Neuronal stem cell (in vitro differentiated cells): ENCODE results near the gene ENOX1.

Experiments used
- DNase-seq: peaks from one replicate; pipeline ENCODE4 v3.0.0-alpha.2; 2013; ENCODE audit warnings: low spot score
- H2AFZ ChIP-seq: one replicate; pipeline ENCODE4 v1.6.1; 2013; ENCODE audit warnings: mild to moderate bottlenecking, low read length, inconsistent platforms
- H2AK5ac ChIP-seq: 2 replicates; pipeline ENCODE4 v1.6.1; 2013; ENCODE audit warnings: low read depth, mild to moderate bottlenecking, inconsistent platforms, low read length, moderate library complexity, mixed read lengths
- H2BK120ac ChIP-seq: 2 replicates; pipeline ENCODE4 v1.6.1; 2013; ENCODE audit warnings: low read depth, mild to moderate bottlenecking, inconsistent platforms, low read length, moderate library complexity, mixed read lengths
- H2BK12ac ChIP-seq: one replicate; pipeline ENCODE4 v1.6.1; 2013; ENCODE audit warnings: low read length, inconsistent platforms
- H2BK15ac ChIP-seq: 2 replicates; pipeline ENCODE4 v1.6.1; 2013; ENCODE audit warnings: mild to moderate bottlenecking, low read length, inconsistent platforms, mixed read lengths
- H2BK5ac ChIP-seq: one replicate; pipeline ENCODE4 v1.6.1; 2013; ENCODE audit warnings: inconsistent platforms, mild to moderate bottlenecking, low read length, moderate library complexity
- H3K14ac ChIP-seq: one replicate; pipeline ENCODE4 v1.6.1; 2013; ENCODE audit warnings: low read length, inconsistent platforms
- H3K18ac ChIP-seq: 2 replicates; pipeline ENCODE4 v1.6.1; 2013; ENCODE audit warnings: low read length, inconsistent platforms
- H3K23ac ChIP-seq: 2 replicates; pipeline ENCODE4 v1.6.1; 2013; ENCODE audit warnings: low read depth, mild to moderate bottlenecking, mixed read lengths, low read length, inconsistent platforms; ENCODE audit not compliant: poor library complexity
- H3K27ac ChIP-seq: replicated peaks from 3 replicates; pipeline ENCODE4 v1.5.1; 2013; ENCODE audit warnings: low read length, inconsistent platforms
- H3K27me3 ChIP-seq, 3 experiments: 2 replicates each; pipeline ENCODE4 v1.6.1; 2013; ENCODE audit warnings: low read length in 3 of 3, mild to moderate bottlenecking in 2 of 3, inconsistent platforms in 1 of 3, low read depth in 1 of 3, mixed read lengths in 1 of 3, moderate library complexity in 1 of 3; ENCODE audit not compliant: control insufficient read depth in 3 of 3, insufficient read depth in 3 of 3
- H3K36me3 ChIP-seq, 2 donors: replicated peaks in 1 of 2; 2 replicates each; pipeline ENCODE4 v1.6.1; 2013; ENCODE audit warnings: low read length in 2 of 2; ENCODE audit not compliant: control insufficient read depth in 2 of 2, insufficient read depth in 2 of 2
- H3K4ac ChIP-seq: 2 replicates; pipeline ENCODE4 v1.6.1; 2013; ENCODE audit warnings: inconsistent platforms, mild to moderate bottlenecking, low read length, moderate library complexity
- H3K4me1 ChIP-seq, 2 donors: 1 replicate in 1 of 2; 2 replicates in 1 of 2; pipeline ENCODE4 v1.6.1; 2013; ENCODE audit warnings: low read length in 2 of 2, low read depth in 1 of 2; ENCODE audit not compliant: control insufficient read depth in 2 of 2, insufficient read depth in 1 of 2
- H3K4me2 ChIP-seq: one replicate; pipeline ENCODE4 v1.6.1; 2013; ENCODE audit warnings: mild to moderate bottlenecking, low read length, inconsistent platforms; ENCODE audit not compliant: insufficient read depth, poor library complexity, severe bottlenecking
- H3K4me3 ChIP-seq, 2 donors: 2 replicates each; pipeline ENCODE4 v1.5.1; 2013; ENCODE audit warnings: low read length in 2 of 2, mild to moderate bottlenecking in 2 of 2, inconsistent platforms in 1 of 2, moderate library complexity in 1 of 2
- H3K79me1 ChIP-seq: one replicate; pipeline ENCODE4 v1.6.1; 2013; ENCODE audit warnings: low read depth, mild to moderate bottlenecking, inconsistent platforms, low read length, moderate library complexity
- H3K9ac ChIP-seq: one replicate; pipeline ENCODE4 v1.6.1; 2013; ENCODE audit warnings: mild to moderate bottlenecking, low read depth, low read length, inconsistent platforms; ENCODE audit not compliant: poor library complexity
- H3K9me3 ChIP-seq, 2 donors: replicated peaks in 1 of 2; 2 replicates each; pipeline versions ENCODE3 to v1.6.1; 2013; ENCODE audit warnings: low read length in 2 of 2, mild to moderate bottlenecking in 2 of 2, inconsistent platforms in 1 of 2, low read depth in 1 of 2, mixed read lengths in 1 of 2, moderate library complexity in 1 of 2; ENCODE audit not compliant: control insufficient read depth in 2 of 2, insufficient read depth in 1 of 2
- H4K8ac ChIP-seq: one replicate; pipeline ENCODE4 v1.6.1; 2013; ENCODE audit warnings: low read depth, mild to moderate bottlenecking, inconsistent platforms, low read length, moderate library complexity
- H4K91ac ChIP-seq: one replicate; pipeline ENCODE4 v1.6.1; 2013; ENCODE audit warnings: low read length, low read depth, mild to moderate bottlenecking, inconsistent platforms; ENCODE audit not compliant: poor library complexity
- WGBS, 2 donors: extraction: QIAGEN DNeasy Blood & Tissue Kit; methylation state at CpG; one replicate each; pipeline ENCODE4 v1.1.7; 2013; ENCODE audit warnings: missing lambda C conversion rate in 2 of 2, mixed read lengths in 1 of 2; ENCODE audit not compliant: insufficient read length in 2 of 2, insufficient replicate concordance in 1 of 2; ENCODE audit errors: extremely low coverage in 2 of 2; 5-methylcytosine and 5-hydroxymethylcytosine counted together

The ENOX1 gene

GRCh38 chr13:43304945-43305344, 481.8 kb downstream of the ENOX1 start:
- H2BK120ac ChIP-seq = no peak overlapping the region
- H4K8ac ChIP-seq = no peak overlapping the region
- WGBS, 2 donors = no CpG with 5 or more reads among the region's 2 CpGs
- H2BK15ac ChIP-seq = no peak overlapping the region
- no peaks in the 10 kb centered on the region for H3K9me3 ChIP-seq
- H2AFZ ChIP-seq = no peak overlapping the region
- H3K27me3 ChIP-seq = no peaks in the 10 kb centered on the region
- H3K4me2 ChIP-seq = no peak overlapping the region
- no peak overlapping the region for H3K9ac ChIP-seq
- no peak overlapping the region for H2AK5ac ChIP-seq
- no peak overlapping the region for H4K91ac ChIP-seq
- no peak overlapping the region for H3K4me3 ChIP-seq
- no peak overlapping the region for H3K4ac ChIP-seq
- no peak overlapping the region for H3K27ac ChIP-seq
- H3K36me3 ChIP-seq = no peaks in the 10 kb centered on the region
- peaks cover 5 to 14% of the 10 kb centered on the region in 2 donors for H3K4me1 ChIP-seq
- H3K23ac ChIP-seq = no peak overlapping the region
- no peaks in the 10 kb centered on the region for H3K79me1 ChIP-seq
- no peak overlapping the region for H3K18ac ChIP-seq
- H3K14ac ChIP-seq = no peak overlapping the region
- no peak overlapping the region for H2BK5ac ChIP-seq
- no peak overlapping the region for H2BK12ac ChIP-seq
- DNase-seq = no peak

DNA sequence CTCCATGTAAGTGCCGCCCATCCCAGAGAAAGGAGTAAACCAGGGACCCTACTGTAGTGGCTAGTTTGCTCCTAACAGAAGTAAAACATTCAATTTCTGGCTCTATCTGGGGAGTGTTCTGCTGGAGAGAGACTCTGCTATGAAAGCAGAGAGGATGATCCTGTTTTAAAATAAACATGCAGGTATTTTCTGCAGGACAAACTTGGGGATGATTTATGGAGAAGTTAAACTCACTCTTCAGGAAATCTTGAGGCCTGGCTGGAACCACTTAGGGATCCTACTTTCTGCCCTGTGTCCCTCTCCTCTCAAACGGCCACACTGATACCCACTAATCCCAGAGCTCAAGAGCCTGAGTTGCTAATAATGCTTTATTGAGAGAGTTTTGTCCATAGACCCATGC, 482.3 kb downstream of the ENOX1 start:
- Histone ChIP-seq H3K4me2 (no peak overlapping the region), H3K27me3 (no peaks in the 10 kb centered on the region), H3K79me1 (no peaks in the 10 kb centered on the region), H2BK5ac (no peak overlapping the region), H3K4me3 (no peak overlapping the region), H3K9me3 (no peaks in the 10 kb centered on the region), H2BK15ac (no peak overlapping the region), H2BK12ac (no peak overlapping the region), H4K91ac (no peak overlapping the region), H3K4ac (no peak overlapping the region), H2AK5ac (no peak overlapping the region), H3K18ac (no peak overlapping the region), H3K36me3 (no peaks in the 10 kb centered on the region), H2BK120ac (no peak overlapping the region), H3K9ac (no peak overlapping the region), H2AFZ (no peak overlapping the region), H3K4me1 (peaks cover 5 to 14% of the 10 kb centered on the region in 2 donors), H3K27ac (no peak overlapping the region), H3K14ac (no peak overlapping the region), H3K23ac (no peak overlapping the region), H4K8ac (no peak overlapping the region)
- no peak for DNase-seq
- no CpG with 5 or more reads among the region's 2 CpGs for WGBS, 2 donors

DNA sequence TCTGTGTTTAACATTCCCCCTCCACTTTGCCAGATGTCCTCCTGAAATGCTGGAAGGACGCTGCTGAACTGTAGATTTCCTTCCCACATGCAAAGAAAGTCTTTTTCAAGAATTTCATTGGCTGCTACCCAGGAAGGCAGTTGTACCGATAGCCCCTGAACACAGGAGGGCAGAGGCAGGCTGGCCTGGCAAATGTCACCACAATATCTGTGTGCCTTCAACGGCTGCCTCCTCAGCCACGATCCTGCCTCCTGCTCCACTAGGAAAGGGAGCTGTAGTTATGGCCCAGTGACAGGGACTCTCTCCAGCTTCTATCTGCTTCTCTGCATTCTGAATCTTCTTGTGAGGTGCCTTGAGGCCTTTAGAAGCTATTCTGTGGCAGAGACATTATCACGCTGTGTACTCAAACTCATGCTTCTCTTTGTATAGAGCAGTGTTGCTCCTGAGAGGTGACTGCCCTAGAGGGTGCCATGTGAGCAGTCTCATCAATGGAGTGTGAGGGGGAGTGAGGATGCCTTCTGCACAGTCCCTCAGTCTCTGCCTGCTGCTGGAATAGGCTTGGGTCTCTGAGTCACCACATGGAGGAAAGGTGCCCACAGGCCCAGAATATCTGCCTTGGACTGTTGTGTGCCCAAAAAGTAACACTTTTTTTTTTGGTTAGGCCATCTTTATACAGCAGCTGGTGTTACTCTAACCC, 483.6 kb downstream of the ENOX1 start:
- no peak overlapping the region for H2BK5ac ChIP-seq
- no peak overlapping the region for H2BK15ac ChIP-seq
- no peaks in the 10 kb centered on the region for H3K9me3 ChIP-seq
- H3K4me2 ChIP-seq = no peak overlapping the region
- H3K14ac ChIP-seq = no peak overlapping the region
- H3K36me3 ChIP-seq = no peaks in the 10 kb centered on the region
- H3K18ac ChIP-seq = peak overlapping the region; percentile 12
- peaks cover 11 to 20% of the 10 kb centered on the region in 2 donors for H3K4me1 ChIP-seq
- H4K91ac ChIP-seq = no peak overlapping the region
- no peak overlapping the region for H4K8ac ChIP-seq
- WGBS, 2 donors = no CpG with 5 or more reads among the region's 5 CpGs
- H3K23ac ChIP-seq = no peak overlapping the region
- no peak overlapping the region for H2BK12ac ChIP-seq
- H2AK5ac ChIP-seq = no peak overlapping the region
- no peak overlapping the region for H3K9ac ChIP-seq
- H3K4me3 ChIP-seq = no peak overlapping the region
- H3K27me3 ChIP-seq = no peaks in the 10 kb centered on the region
- no peak overlapping the region for H2BK120ac ChIP-seq
- peak; percentile 42 for DNase-seq
- H3K27ac ChIP-seq = no peak overlapping the region
- H2AFZ ChIP-seq = peak overlapping the region; percentile 71
- no peak overlapping the region for H3K4ac ChIP-seq
- no peaks in the 10 kb centered on the region for H3K79me1 ChIP-seq

GRCh38 chr13:43301346-43301969, 485.3 kb downstream of the ENOX1 start:
- no peak overlapping the region for H3K18ac ChIP-seq
- H2AFZ ChIP-seq = no peak overlapping the region
- H2BK12ac ChIP-seq = no peak overlapping the region
- H2BK5ac ChIP-seq = no peak overlapping the region
- H4K91ac ChIP-seq = no peak overlapping the region
- H3K23ac ChIP-seq = no peak overlapping the region
- H3K4me1 ChIP-seq = peaks cover 9 to 17% of the 10 kb centered on the region in 2 donors
- H3K9me3 ChIP-seq = no peaks in the 10 kb centered on the region
- no peak overlapping the region for H2BK120ac ChIP-seq
- no peak overlapping the region for H4K8ac ChIP-seq
- H3K27ac ChIP-seq = no peak overlapping the region
- H3K9ac ChIP-seq = no peak overlapping the region
- no peaks in the 10 kb centered on the region for H3K27me3 ChIP-seq
- H3K36me3 ChIP-seq = no peaks in the 10 kb centered on the region
- no peak overlapping the region for H3K4me3 ChIP-seq
- H2AK5ac ChIP-seq = no peak overlapping the region
- no CpG with 5 or more reads among the region's 3 CpGs for WGBS, 2 donors
- H2BK15ac ChIP-seq = no peak overlapping the region
- DNase-seq = no peak
- no peak overlapping the region for H3K4me2 ChIP-seq
- H3K4ac ChIP-seq = no peak overlapping the region
- no peak overlapping the region for H3K14ac ChIP-seq
- H3K79me1 ChIP-seq = no peaks in the 10 kb centered on the region
